GM21447 (cell line): Measurements from ENCODE around the gene SLC39A11.

Experiments
- ATAC-seq: cut with Tn5 transposase; IDR thresholded peaks from one replicate; pipeline ENCODE4 v1.9.1; 2021; ENCODE audit not compliant: unreplicated experiment

SLC39A11 gene

DNA sequence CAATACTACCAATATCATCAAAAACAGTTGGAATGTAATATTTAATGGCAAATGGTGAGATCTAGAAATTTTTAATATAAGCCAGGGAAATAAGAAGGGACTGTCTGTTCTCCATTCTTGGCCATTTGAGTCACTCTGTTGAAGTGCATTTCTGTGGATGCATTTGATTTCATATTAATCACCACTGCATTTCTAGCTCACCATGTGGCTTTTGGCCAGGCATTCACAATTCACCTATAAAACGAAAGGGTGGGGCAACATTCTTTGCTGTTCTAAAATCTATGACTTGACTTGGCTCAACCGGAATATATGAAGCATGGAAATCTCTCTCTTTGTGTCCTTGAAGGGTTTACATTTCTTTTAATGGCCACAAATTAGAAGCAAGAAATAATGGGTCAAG, 483.0 kb downstream of the SLC39A11 start:
- ATAC-seq: no peak

- no peak for ATAC-seq
Measured at GRCh38 chr17:72608436-72608835, 484.1 kb downstream of the SLC39A11 start.

DNA sequence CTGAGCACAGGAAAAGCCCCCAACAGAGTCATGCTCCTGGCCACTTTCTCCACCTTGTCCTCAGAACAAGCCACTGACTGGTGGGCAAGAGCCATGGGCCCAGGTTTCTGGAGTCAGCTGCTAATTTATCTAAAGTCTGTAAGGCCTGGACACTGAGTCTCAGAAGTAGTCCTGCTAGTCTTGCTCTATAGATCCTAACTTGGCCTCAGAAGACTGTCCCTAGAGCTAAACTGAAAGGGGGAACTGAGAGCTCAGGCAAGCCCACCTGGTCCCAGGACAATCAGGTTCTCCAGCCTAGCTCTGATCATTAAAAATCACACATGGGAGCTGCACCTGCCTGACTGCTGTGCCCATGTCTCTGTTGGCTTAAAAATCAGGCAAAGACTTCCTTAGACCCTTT, 485.8 kb downstream of the SLC39A11 start:
- no peak for ATAC-seq

DNA sequence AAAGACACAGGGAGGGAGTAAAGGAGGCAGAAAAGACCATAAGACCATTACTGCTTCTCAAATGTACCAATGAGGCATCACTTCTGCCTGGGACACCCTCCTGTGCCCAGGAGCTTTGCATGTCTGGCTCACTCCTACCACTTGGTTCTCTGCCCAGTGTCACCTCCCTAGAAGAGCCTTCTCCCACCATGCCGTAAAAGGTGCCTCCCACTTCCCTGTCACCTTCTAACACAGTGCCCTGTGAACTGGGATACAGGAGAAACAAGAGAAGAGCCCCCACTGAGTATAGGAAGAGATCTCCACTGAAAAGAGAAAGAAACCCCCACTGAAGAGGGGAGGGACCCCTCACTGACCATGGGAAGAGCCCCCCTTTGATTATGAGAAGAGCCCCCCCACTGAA, 486.9 kb downstream of the SLC39A11 start:
- ATAC-seq: no peak

GRCh38 chr17:72604518-72604917, 488.0 kb downstream of the SLC39A11 start:
- no peak for ATAC-seq

DNA sequence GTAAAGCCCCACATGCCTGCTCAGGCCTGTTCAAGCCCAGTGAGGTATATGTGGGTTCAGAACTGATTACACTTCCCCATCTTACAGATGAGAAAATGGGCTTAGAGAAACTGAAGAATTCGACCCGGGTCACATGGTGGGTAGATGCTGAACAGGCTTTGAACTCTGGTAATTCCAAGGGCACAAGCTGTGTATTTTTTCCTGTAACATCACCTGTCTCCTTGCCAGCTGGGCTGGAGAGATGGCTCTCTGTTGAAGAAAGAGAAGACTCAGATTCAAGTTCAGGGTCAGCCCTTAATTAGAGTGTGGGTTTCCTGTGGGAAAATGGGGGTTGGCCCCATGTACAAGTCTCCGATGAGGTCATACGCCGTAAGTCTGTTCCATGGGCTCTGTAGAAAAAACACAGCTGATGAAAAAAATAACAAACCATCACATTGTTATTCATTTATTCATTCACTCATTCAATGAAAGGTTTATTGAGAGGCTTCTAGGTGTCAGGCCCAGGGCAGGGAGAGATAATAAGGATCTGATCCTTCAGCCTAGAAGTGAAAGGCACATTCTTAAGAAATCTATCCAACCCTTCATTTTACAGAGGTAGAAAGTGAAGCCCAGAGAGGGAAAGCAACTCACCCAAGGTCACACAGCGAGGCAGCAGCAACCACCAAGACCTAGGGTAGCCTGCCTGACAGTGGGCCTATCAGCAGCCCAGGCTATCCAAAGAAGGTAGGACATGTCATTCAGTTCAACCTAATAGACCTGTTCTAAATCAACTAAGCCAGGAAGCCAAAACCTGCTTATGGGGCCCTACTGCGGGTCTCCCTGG, 488.9 kb downstream of the SLC39A11 start:
- ATAC-seq: no peak

GRCh38 chr17:72602517-72603419, 489.7 kb downstream of the SLC39A11 start:
- ATAC-seq: no peak

DNA sequence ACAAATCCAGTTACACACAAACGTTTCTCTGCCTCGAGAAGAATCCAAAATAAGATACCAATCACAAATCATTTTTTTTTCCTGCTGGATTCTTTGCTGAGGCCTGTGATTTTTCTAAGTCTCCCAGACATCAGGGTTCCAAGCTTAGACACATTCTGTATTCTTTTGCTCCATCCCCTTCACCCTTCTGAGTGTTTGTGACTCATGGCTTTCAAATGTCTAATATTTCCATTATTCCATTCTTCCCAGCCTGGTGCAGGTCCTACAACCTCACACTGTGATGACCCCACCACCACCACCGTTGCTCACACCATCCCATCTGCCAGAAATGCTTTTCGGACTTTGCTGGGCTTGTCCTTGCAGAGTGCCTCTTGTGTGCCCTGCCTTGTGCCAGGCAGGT, 491.6 kb downstream of the SLC39A11 start:
- no peak for ATAC-seq

GRCh38 chr17:72599891-72600290, 492.6 kb downstream of the SLC39A11 start:
- ATAC-seq: no peak

- no peak for ATAC-seq
Measured at GRCh38 chr17:72598695-72599094, 493.8 kb downstream of the SLC39A11 start.

DNA sequence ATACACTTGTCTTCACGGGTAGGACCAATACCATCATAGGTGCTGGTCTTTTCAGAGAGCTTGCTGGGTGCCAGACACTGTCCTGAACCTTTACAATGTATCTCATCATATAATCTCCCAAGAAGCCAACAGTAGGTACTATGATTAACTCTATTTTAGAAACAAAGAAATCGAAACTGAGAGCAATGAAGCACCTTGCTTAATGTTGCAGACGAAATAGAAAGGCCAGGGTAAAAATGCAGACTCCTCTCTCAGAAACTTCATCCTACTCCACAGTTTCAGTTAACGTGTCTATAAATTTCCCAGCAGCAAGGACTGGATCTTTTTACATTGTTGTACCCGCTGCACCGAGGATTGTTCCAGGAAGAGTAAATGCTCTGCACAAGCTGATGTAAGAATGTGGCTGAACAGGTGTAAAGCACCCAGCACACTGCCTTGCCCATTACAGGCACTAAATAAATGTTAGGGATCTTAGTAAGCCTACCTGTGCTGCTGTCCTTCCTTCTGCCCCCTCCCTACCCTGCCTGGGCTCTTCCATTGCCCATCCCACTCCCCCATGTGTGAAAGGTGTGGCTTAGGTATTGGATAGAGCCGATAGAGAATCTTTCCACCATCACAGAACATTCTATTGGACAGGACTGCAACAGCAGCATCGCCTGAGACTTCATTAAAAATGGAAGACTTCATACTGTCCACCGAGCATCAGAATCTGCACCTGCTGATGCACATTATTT, 495.0 kb downstream of the SLC39A11 start:
- no peak for ATAC-seq
